Stimulated activated CD4-positive, alpha-beta T cell treated with anti-CD3 and anti-CD28 coated beads, Interleukin-15, amount 100 ng/mL, for 48 hours (primary cell): ENCODE measurements around the gene SERTAD1.

Source experiments
- DNase-seq, 2 donors: peaks; one replicate each; pipeline ENCODE4 v3.0.0-alpha.2; 2020; ENCODE audit warnings: low read depth in 2 of 2

SERTAD1 gene

DNA sequence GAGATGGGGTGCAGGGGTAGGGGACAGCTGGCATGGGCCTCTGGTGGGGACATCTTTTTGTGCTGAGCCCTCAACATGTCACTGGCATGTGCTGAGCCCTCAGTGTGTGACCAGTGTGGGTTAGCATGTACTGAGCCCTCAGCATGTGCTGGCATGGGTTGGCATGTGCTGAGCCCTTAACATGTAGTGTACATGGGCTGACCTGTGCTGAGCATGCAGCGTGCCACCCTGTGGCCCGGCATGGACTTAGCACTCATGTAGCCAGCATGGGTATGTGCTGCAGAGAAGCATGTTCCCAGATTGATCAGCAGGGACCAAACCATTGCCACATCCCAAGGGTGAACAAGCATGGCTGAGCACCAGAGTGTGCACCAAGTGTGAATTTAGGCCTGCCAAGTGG, 47.3 kb downstream of the SERTAD1 start:
- no peak for DNase-seq

- DNase-seq = no peak
Measured at GRCh38 chr19:40377876-40378385, 47.9 kb downstream of the SERTAD1 start.

GRCh38 chr19:40376286-40376862, 49.4 kb downstream of the SERTAD1 start:
- DNase-seq = no peak

GRCh38 chr19:40374084-40374483, 51.7 kb downstream of the SERTAD1 start:
- no peak for DNase-seq

- DNase-seq = no peak
Measured at GRCh38 chr19:40371802-40372122, 54.0 kb downstream of the SERTAD1 start.
